Loucy (cell line): Measurements from ENCODE around the gene PAK1.

Experiments
- EZH2phosphoT487 ChIP-seq: fragments of 200-600 bp; IDR thresholded peaks from 2 replicates; pipeline ENCODE4 v1.6.1; 2018; ENCODE audit warnings: antibody characterized with exemption, mild to moderate bottlenecking, moderate library complexity, borderline replicate concordance
- TF ChIP-seq, protein P1 (sequence below): fragments of 200-600 bp; sonication (generic); conservative IDR thresholded peaks from 2 replicates; pipeline ENCODE4 v1.5.1; 2014; ENCODE audit warnings: mild to moderate bottlenecking, antibody characterized with exemption, low read length

DNA sequence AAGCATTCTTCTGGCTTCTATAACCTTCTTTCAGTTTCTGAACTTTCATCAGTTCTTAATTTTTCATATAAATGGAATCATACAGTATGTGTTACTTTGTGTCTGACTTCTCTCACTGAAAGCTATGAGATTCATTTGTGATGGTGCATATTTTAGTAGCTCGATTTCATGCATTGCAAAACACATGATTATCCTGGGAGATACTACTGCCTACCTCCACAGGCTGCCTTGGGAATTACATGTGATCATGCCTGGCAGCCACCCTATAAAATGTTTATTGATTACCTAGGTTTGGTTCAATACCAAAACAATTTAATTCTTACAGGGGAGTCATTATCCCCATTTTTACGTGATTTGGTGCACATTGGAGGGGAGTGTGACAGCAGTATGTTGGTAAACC lies 34.1 kb upstream of the PAK1 start:
- TF ChIP-seq, protein P1, sequence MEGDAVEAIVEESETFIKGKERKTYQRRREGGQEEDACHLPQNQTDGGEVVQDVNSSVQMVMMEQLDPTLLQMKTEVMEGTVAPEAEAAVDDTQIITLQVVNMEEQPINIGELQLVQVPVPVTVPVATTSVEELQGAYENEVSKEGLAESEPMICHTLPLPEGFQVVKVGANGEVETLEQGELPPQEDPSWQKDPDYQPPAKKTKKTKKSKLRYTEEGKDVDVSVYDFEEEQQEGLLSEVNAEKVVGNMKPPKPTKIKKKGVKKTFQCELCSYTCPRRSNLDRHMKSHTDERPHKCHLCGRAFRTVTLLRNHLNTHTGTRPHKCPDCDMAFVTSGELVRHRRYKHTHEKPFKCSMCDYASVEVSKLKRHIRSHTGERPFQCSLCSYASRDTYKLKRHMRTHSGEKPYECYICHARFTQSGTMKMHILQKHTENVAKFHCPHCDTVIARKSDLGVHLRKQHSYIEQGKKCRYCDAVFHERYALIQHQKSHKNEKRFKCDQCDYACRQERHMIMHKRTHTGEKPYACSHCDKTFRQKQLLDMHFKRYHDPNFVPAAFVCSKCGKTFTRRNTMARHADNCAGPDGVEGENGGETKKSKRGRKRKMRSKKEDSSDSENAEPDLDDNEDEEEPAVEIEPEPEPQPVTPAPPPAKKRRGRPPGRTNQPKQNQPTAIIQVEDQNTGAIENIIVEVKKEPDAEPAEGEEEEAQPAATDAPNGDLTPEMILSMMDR: no peak
- TF ChIP-seq EZH2phosphoT487: no peak
